Kidney (tissue), 14 donors: ENCODE results near the gene TTLL9. TPM values are rescaled to one million over a fixed set of nuclear protein-coding genes. Genes with fewer than 3 reads are reported as not detected.

Experiments
- DNase-seq, 5 donors: peaks; one replicate each; pipeline ENCODE4 v3.0.0-alpha.2; 2013 to 2020
- FAIRE-seq: peaks from 2 replicates; lab custom pipeline; 2012; peaks lifted over from hg19 to GRCh38; lab: Jason Lieb, UNC
- H3K27ac ChIP-seq, 2 donors: one replicate each; pipeline ENCODE4 v1.7.0; 2013; ENCODE audit warnings: low read depth in 2 of 2, low read length in 2 of 2, inconsistent platforms in 1 of 2
- H3K27me3 ChIP-seq: one replicate; pipeline ENCODE4 v1.7.1; 2013; ENCODE audit warnings: low read length, inconsistent platforms; ENCODE audit not compliant: control insufficient read depth, insufficient read depth
- H3K36me3 ChIP-seq, 3 donors: one replicate each; pipeline versions ENCODE4 v1.7.0 to v1.7.1; 2013; ENCODE audit warnings: low read length in 3 of 3, control low read depth in 1 of 3, inconsistent platforms in 1 of 3; ENCODE audit not compliant: insufficient read depth in 3 of 3, control insufficient read depth in 2 of 3
- H3K4me1 ChIP-seq, 3 donors: one replicate each; pipeline versions ENCODE4 v1.7.0 to v1.7.1; 2013; ENCODE audit warnings: low read length in 3 of 3, inconsistent platforms in 1 of 3, low read depth in 1 of 3; ENCODE audit not compliant: control insufficient read depth in 2 of 3, insufficient read depth in 2 of 3
- H3K4me3 ChIP-seq, 3 donors: one replicate each; pipeline versions ENCODE4 v1.7.0 to v1.8.1; 2013; ENCODE audit warnings: low read length in 3 of 3, control low read depth in 1 of 3, inconsistent platforms in 1 of 3
- H3K9ac ChIP-seq, 3 donors: one replicate each; pipeline versions ENCODE4 v1.7.0 to v1.7.1; 2013; ENCODE audit warnings: low read length in 3 of 3, control low read depth in 1 of 3, inconsistent platforms in 1 of 3
- H3K9me3 ChIP-seq, 3 donors: one replicate each; pipeline versions ENCODE4 v1.7.0 to v1.7.1; 2013; ENCODE audit warnings: low read length in 3 of 3, control low read depth in 1 of 3, inconsistent platforms in 1 of 3; ENCODE audit not compliant: control insufficient read depth in 2 of 3, insufficient read depth in 1 of 3
- CTCF ChIP-seq: IDR thresholded peaks from 3 replicates; pipeline ENCODE4 v1.5.1; 2012; ENCODE audit warnings: mild to moderate bottlenecking, moderate library complexity, borderline replicate concordance; ENCODE audit not compliant: insufficient read depth; ENCODE audit errors: extremely low read depth
- intact Hi-C: fragments of 100-400 bp; cut with DNase I; formaldehyde crosslinking; loops from one replicate; pipeline ENCODE4 v1.11.1; 2022
- polyA plus RNA-seq: library from polyadenylated mRNA; stranded (reverse); fragments of 350-450 nt; fragmentation: Illumina TruSeq; extraction: RNeasy Lipid Tissue Mini Kit (QIAGEN cat#74804); gene quantifications from one replicate; pipeline ENCODE4 v1.2.3, GENCODE V29; 2014; ENCODE audit warnings: low read depth, low replicate concordance; ENCODE audit not compliant: insufficient read depth
- total RNA-seq: library from RNA; stranded (reverse); fragmentation: NEBNext Ultra II Directional; extraction: Animal tissue kit (Norgen Biotek cat#: 25700); gene quantifications from one replicate; pipeline ENCODE4 v1.2.1, GENCODE V29; 2021
- donor health status: control.
- donor health status: control.
- donor health status: control.
- donor health status: control.
- donor health status: control.
- donor health status: DM: yes; HTN: yes; CAD: no.
- donor health status: Normal renal cell carcinoma (clear cell type).

Gene TTLL9
- total and polyA plus RNA-seq, 2 donors from 2014 or later = 0.82 to 1.9 TPM

GRCh38 chr20:31948008-31948407, 77.6 kb downstream of the TTLL9 start:
- H3K4me1 ChIP-seq = peaks cover 6 to 11% (median 7%) of the 10 kb centered on the region in 3 donors
- no peak overlapping the region for H3K9ac ChIP-seq
- intact Hi-C loops = no loop called here
- DNase-seq (peak in 1 of 5 donors; percentile 5), FAIRE-seq (no peak)
- H3K4me3 ChIP-seq = no peak overlapping the region
- H3K27ac ChIP-seq = no peak overlapping the region
- peaks cover 15 to 43% (median 25%) of the 10 kb centered on the region in 3 donors for H3K36me3 ChIP-seq
- no peak for TF ChIP-seq CTCF
- no peaks in the 10 kb centered on the region for H3K9me3 ChIP-seq
- no peaks in the 10 kb centered on the region for H3K27me3 ChIP-seq

- FAIRE-seq (no peak), DNase-seq (no peak)
- Histone ChIP-seq H3K4me1 (peaks cover 6 to 11% (median 7%) of the 10 kb centered on the region in 3 donors), H3K9me3 (no peaks in the 10 kb centered on the region), H3K27ac (no peak overlapping the region), H3K9ac (peak overlapping the region in 1 of 3 donors; percentile 92), H3K36me3 (peaks cover 15 to 33% (median 21%) of the 10 kb centered on the region in 3 donors), H3K4me3 (peak overlapping the region in 1 of 3 donors; percentile 86), H3K27me3 (no peaks in the 10 kb centered on the region)
- intact Hi-C loops = loop anchor here (5.0 to 10.0 kb wide), 2 partner anchors 98 to 125 kb away; no protein-coding TSS in a partner anchor
- no peak for TF ChIP-seq CTCF
Observed at GRCh38 chr20:31949877-31950646, 79.6 kb downstream of the TTLL9 start.

- peaks cover 6 to 11% (median 7%) of the 10 kb centered on the region in 3 donors for H3K4me1 ChIP-seq
- DNase-seq (no peak), FAIRE-seq (no peak)
- H3K27ac ChIP-seq = no peak overlapping the region
- peak overlapping the region; percentile 86 to 95 (median 89) for H3K4me3 ChIP-seq
- TF ChIP-seq CTCF = no peak
- H3K9ac ChIP-seq = peak overlapping the region; percentile 71 to 92 (median 90)
- H3K36me3 ChIP-seq = peaks cover 13 to 25% (median 15%) of the 10 kb centered on the region in 3 donors
- no peaks in the 10 kb centered on the region for H3K27me3 ChIP-seq
- H3K9me3 ChIP-seq = no peaks in the 10 kb centered on the region
- intact Hi-C loops = loop anchor here (5.0 to 10.0 kb wide), 2 partner anchors 99 to 126 kb away; no protein-coding TSS in a partner anchor
Observed at GRCh38 chr20:31951203-31951529, 80.7 kb downstream of the TTLL9 start.
